GM18909 (cell line): ENCODE data around the gene TMEM178B.
"Not testable (repeated sequence)": the region's sequence is repeated elsewhere in the genome, so short reads cannot be mapped to it uniquely, and the experiment has no call there.

ENCODE experiments used
- ATAC-seq: cut with Tn5 transposase; IDR thresholded peaks from one replicate; pipeline ENCODE4 v1.9.1; 2021; ENCODE audit warnings: mild to moderate bottlenecking; ENCODE audit not compliant: unreplicated experiment, poor library complexity

TMEM178B gene

DNA sequence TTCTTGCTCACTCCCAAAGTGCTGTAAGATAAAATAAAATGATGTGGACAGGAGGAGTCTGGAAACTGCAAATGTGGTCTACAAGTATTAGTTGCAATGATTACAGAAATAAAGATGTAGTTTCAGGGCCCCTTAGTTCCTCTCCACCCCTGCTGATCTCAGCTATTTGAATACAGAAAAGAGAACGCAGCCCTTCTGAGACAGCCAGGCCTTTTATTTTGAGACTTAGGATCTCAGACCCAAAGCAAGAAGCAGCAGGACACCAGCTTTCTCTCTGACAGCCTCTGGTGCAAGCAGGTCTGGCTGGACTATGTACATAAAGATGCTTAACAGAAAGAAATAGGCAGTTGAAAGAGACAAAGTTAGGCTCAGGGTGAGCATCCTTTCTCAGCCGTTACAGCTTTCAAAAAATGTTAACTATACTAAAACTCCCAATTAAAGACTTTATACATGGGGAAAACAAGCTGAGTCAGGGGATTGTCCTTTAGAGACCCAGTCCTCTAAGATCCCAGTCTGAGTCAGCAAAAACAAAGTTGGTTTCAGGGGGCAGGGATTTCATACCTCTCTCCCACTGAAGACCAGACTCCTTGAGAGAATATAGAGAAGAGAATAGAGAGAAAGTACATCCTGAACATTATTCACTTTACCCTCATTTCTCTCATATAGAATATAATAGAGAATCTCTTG, 220.4 kb downstream of the TMEM178B start:
- no peak for ATAC-seq

DNA sequence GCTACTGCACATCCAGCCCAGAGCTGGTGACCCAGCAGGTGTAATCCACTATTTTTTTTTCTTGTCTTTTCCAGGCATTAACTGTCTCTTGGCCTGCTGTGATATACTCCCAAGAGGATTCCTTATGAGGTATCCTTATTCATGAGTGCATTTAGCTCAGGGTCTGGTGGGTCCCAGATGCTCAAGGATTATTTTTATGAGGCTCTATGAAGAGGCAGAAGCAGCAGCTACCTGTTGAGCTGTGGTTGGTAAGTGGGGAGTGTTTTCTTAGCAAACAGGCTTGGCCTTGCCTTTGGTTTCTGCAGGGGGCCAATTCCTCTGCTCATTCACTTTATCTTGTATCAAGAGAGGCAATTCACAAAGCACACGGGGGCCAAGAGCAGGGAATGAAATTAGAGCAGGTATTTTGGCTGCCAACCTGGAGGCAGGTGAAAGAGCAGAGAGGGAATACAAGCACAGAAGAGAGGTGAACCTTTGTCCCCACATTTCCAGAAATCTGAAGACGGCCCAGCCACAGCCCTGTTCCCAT, 221.6 kb downstream of the TMEM178B start:
- ATAC-seq, result no peak

DNA sequence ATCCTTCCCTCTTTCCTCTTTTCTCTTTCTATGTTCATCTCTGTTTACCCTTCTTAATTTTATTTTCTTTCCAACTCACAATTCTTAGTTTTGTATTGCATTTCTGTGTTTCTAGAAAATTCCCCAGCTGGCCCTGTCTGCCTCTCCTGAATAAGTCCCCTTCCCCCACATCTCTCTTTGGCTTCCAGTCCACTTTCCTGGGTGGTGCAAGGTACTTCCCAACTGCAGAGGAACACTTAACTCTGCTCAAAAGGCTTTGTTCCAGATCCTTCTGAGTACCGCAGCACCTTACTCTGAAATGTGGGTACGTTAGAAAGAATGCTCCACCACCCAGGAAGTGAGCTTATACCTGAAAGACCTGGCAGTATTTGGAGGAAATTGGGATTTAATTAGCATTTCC, 227.0 kb downstream of the TMEM178B start:
- no peak for ATAC-seq

DNA sequence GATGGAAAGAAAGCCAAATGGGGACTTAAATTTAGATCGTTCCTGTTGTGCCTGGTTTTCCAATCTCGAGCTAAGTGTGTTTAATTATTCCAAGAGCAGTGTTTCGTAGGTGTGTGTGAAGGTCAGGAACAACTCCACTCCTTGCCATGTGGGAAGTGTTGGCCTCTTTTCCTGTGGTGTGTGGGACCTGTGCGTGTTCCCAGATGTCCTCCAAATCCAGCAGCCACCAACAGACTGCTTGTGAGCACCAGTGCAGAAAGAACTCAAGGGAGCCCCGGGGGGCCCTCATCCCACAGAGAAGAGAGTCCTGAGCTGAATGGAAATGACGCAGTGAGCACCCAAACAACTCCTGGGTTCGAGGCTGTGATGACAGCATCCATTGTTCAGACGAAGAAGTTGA, 227.7 kb downstream of the TMEM178B start:
- ATAC-seq, result no peak

DNA sequence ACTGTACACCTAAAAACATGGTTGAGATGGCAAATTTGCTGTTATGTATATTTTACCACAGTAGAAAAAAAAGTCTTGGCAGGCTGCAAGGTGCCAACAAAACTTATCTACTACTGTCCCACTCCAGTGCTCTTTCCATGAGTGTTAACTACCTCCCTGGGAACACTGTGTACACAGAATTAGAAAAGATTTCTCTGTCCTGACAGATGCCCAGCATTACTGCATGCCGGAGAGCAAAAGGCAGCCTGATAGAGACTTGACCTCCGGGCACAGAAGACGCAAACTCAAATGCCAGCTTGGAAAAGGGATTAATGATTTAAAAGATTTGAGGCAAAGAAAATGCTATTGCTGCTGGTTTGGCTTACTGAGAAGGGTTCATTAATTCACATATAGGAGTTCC, 228.8 kb downstream of the TMEM178B start:
- ATAC-seq, result no peak

DNA sequence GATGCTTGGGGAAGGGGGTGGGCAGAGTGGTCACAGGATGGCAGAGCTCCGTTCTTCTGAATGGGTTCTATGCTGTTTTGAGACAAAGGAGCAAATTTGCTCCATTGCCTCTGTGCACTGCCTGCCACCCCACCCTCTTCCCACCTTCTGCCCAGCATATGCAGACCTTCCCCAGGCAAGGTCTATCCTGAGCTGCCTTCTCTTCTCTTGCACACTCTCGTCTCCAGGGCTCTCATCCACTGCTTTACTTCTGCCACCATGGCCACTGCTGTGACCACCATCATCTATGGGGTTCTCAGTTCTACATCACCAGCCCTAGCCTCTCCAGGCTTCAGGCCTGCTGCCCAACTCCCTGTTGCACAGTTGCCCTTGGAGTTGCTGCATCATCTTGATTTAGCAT, 230.4 kb downstream of the TMEM178B start:
- ATAC-seq, result no peak

DNA sequence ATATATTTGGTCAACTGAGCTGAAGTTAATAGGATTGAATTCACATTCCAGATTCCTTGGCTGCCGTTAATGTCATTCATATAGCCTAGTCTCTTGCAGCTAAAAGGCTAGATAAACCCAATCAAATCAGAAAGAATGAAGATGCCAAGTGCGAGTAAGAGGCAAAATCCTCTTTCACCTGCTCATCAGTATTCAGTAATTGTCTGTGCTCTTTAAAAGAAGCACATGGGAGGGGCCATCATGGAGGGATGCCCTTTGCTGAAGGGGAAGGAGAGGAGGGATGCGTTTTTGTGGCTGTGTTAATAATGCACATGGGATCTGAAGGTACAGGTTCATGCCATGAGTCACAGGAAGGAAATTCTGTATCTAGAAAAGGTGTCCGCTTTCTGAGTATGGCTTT, 232.2 kb downstream of the TMEM178B start:
- ATAC-seq, result no peak

DNA sequence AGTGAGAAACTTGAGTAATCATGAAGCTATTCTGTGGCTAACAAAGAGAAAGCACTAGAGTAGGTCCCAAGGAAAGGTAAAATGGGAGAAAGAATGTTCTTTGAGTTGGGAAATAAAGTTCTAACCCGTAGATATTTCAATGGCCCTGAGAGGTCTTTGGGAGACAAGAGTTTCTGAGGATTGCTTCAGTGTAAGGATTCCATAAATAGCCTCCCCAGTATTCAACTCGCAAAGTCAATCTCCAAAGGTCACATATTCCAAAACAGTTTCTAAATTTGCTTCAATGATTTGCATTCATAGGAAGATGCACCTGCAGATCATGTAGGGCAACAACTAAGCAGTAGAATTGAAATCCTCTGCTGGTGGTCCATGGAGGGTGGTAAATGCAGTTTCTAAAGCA, 238.5 kb downstream of the TMEM178B start:
- no peak for ATAC-seq

DNA sequence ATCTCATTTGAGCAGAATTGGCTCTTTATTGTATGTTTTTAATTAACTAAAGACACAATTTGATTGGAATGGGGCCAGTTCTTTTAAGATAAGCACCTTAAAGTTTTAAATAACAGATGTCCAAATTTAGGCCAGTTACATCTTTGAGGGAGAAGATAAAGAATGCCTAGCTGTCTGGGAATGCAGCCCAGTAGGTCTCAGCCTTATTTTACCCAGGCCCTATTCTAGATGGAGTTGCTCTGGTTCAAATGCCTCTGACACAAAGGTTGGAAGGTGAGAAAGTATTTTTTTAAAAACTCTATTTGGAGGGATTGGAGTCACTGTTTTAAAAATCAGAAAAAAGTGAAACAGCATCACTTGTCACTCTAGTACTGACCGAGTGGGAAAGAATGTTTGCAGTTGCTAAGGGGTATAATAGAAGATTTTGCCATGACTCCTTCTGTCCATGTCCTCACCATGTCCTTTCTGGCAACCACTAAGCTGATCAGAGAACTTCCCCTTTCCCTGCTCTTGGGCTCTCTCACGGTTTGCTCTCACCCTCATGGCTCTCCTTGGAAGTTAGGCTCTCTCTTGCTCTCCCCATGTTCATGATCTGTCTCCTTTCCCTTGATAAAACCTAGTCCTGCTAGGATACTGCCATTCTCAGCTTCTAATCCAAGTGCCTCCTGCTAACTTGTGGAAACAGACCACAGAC, 239.1 kb downstream of the TMEM178B start:
- no peak for ATAC-seq

DNA sequence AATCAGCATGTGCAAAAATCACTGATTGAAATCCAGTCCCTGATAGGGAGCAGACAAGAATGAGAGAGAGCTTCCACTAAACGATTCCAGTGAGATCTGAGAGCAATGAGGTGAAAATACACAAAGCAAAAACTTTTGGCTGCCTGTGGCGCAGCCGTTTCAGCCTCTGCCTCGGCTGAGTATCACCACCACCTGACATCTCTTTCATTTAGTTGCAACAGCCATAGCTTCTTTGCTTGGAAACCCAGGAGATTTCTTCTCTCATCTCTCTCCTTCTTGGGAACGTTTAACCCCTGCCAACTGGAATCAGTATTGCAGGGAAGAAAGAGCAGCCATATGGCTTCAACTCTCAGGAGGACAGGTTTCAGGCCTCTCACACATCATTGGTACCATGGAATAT, 240.0 kb downstream of the TMEM178B start:
- ATAC-seq, result no peak

DNA sequence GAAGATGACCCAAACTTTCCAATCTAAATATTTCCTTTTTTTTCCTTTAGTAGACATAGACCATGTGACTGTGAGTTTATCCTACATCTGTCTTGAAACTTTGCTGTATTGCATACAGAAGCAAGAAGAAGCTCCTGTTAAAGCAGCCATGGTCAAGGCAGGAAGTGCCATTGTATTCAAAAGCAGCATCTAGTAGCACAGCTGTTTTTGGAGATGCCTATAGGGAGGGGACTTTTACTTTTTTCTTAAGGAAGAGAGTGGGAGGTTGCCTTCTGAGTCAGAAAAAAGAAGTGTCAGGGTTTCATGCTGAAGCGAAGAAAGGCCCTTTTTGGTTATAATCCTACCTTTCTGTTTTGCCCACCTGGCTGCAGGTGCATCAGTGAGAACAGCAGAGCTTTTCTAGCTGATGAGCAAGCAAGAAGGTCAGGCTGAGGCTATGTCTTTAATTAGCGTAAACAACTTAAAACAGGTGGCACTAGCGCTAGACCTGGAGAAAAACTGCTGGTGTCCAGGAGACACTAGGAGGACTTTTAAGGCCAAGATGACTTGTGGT, 243.2 kb downstream of the TMEM178B start:
- ATAC-seq, result no peak

DNA sequence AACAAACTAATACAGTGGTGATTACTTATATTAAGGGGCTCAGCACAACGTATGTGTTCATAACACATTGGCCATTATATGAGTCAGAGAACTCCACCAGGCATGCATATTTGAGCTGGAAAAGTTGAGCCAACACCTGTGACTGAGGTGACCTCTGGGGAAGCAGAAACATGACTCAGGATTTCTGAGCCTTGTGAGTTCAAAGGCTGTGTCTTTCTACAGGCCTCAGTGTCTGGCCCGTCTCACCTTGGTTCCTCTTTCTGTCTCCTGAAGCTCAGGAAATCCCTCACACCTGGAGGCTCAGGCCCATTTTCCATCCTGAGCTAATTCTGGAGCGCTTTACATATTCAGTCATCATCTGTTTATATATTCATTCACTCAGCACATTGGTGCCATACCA, 246.4 kb downstream of the TMEM178B start:
- ATAC-seq, result no peak

DNA sequence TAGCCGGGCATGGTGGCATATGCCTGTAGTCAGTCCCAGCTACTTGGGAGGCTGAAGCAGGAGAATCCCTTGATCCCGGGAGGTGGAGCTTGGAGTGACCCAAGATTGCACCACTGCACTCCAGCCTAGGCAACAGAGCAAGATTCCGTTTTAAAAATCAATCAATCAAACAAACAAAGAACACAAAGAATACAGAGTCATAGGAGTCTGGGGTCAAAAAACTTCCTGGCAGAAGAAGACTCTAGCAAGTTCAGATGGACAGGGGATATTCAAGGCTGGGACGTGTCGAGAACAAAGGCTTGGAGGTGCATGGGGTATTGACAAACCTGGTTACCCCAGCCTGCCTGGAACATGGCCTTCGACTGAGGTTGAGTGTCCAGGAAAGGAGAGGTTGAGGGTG, 248.5 kb downstream of the TMEM178B start:
- ATAC-seq, result no peak

DNA sequence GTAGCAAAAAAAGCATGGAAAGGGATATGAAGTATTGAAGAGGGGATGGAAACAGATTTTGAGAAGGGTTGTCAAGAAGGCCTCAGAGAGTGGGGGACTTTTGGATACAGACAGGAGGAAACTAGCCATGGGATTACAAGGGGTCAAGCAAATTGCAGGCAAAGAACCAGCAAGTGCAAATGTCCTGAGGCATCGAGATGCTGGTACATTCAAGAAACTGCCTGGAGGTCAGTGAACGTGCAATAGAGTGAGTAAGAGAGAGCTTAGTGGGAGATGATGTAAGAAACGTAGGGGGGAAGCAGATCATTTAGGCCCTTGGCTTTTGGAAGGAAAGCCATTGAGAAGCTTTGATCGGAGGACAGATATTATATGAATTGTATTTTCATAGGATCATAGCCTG, 250.0 kb downstream of the TMEM178B start:
- no peak for ATAC-seq

DNA sequence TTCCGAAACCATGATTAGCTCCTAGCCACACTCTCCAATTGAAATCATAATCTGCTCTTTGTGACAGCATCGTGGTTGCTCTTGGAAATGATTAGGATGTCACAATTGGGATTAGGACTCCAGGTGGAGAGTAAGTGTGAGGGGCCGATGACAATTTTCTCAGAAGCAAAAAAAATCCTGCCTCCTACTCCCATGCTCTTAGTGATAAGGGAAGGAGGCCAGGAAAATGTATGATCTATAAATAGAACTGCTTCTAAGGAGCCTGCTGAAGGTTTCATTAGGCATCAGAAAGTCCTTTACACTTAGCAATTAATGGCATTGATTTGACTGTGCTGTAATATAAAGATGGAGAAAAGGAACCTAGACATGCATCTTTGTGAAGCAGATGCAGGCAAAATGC, 251.0 kb downstream of the TMEM178B start:
- ATAC-seq, result no peak

DNA sequence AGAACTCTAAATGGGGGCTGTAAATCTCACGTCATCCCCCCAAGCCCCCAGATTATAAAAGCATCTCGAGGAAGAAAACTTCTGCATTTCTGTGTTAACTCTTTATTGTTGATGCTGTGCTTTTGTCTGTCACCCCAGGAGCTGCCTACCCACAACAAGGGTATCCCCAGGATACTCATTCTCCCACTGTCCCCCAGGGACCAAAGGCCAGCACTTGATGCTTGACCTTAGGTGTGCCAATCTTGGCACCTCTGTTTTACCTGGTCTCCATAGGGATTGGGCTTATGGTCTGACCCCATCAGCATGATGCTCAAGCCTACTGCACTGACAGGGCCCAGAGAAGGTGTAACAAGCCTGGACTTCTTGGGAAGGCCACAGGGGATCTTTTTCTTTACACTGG, 251.4 kb downstream of the TMEM178B start:
- no peak for ATAC-seq

DNA sequence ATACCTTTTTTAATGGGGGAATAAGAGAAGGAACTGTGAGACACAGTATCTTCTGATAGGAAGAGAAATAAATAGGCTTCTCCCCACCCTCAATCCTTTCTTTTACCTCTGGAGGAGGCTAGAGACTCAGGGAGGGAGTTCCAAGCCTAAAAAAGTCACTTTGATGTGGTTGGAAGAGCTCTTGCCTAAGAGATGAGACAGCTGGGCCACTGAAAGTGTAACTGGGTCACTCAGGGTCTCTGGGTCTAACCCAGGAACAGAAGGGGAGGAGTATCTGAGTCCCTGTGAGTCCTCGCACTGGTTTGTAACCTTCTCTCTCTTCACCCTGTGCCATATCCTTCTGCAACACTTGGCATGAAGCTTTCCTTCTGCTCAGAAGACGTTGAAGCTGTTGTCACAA, 254.4 kb downstream of the TMEM178B start:
- no peak for ATAC-seq

DNA sequence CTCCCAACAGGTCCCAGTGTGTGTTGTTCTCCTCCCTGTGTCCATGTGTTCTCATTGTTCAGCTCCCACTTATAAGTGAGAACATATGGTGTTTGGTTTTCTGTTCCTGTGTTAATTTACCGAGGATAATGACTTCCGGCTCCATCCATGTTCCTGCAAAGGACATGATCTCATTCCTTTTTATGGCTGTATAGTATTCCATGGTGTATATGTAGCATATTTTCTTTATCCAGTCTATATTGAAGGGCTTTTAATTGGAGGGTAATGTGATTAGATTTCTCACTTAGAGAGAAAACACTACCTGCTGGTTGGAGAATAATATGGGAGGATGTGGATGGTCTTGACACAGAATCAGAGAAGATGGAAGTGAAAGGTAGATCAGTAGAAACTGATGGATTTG, 256.4 kb downstream of the TMEM178B start:
- not testable (repeated sequence) for ATAC-seq

DNA sequence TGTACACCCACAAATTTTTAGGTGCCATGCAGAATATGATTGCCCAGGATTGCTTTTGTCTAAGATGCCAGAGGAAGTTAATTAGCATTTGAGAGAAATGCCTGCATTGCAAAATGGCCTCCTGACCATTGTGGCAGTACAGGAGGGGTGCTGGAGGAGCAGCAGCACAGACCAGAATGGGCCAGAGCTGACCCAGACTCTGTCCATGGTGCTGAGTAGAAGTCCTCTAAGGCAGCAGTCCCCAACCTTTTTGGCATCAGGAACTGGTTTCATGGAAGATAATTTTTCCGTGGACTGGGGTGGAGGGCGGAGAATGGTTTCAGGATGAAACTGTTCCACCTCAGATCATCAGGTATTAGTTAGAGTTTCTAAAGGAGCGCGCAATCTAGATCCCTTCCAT, 259.6 kb downstream of the TMEM178B start:
- ATAC-seq, result no peak

DNA sequence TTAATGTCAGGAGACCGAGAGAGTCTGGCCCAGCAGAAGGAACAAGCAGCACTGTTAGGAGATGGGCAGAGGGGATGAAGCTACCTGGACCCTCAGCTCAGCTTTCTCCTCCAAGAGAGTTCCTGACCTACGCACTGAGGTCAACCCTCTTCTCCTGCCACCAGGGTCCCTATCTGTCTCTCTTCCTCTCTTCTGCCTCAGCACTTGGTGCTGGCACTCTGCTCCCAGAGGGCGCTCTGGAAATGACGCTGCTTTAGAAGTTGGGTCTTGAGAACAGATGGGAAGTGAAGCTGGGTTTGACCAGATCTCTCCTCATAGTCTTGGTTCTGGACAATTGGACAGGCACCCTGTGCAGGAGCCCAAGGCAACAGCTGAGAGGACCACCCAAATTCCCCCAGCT, 261.3 kb downstream of the TMEM178B start:
- ATAC-seq, result no peak

DNA sequence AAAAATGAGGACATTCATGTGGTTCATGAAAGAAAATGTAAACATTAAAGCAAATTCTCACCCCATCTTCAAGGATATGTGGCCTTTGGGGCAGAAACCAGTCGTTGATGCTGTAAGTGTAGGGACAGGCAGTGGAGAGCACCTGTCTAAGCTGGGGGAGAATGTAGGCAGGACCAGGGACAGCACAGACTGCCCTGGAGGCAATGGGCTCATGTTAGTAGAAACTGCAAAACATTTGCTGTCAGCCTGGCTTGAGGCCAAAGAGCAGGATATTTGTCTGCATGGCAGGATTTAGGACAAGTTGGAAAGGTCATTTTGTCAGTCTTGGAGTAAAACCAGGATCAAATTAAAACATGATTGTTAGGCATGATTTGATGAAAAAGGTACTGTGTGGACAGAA, 265.7 kb downstream of the TMEM178B start:
- ATAC-seq, result no peak

DNA sequence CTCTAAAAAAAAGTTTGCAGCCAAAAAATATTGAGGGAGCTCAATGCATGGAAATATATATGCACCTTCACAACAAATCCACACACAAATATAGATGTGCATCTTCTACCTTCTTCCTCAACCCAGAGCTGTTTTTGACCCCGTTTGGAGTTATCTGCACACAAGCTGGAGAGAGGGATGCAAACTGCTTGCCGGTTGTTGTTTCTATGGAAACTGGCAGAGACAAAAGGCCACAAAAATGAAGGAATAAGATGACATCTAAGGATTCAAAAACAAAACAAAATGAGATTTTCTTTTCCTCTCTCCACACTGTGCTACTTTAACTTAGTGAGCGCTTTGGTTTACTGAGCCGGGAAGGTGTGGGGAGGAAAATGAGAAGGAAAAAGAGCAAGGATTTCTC, 267.1 kb downstream of the TMEM178B start:
- no peak for ATAC-seq
